ENCODE results near the gene PTPN4.

The PTPN4 gene

DNA sequence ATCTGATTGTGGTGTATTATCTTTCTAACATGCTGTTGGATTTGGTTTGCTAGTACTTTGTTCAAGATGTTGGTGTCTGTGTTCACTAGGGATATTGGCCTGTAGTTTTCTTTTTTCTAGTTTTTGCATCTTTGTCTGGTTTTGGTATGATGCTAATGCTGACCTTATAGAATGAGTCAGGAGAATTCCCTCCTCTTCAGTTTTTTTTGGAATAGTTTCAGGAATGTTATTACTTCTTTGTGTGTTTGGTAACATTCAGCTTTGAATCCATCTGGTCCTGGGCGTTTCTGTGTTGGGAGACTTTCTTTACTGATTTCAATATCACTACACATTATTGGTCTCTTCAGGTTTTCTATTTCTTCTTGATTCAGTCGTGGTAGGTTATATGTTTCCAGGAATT lies 129.0 kb downstream of the PTPN4 start:
- no peak overlapping the region for H3K27ac ChIP-seq (replicated peaks)
- TF ChIP-seq, protein P1, sequence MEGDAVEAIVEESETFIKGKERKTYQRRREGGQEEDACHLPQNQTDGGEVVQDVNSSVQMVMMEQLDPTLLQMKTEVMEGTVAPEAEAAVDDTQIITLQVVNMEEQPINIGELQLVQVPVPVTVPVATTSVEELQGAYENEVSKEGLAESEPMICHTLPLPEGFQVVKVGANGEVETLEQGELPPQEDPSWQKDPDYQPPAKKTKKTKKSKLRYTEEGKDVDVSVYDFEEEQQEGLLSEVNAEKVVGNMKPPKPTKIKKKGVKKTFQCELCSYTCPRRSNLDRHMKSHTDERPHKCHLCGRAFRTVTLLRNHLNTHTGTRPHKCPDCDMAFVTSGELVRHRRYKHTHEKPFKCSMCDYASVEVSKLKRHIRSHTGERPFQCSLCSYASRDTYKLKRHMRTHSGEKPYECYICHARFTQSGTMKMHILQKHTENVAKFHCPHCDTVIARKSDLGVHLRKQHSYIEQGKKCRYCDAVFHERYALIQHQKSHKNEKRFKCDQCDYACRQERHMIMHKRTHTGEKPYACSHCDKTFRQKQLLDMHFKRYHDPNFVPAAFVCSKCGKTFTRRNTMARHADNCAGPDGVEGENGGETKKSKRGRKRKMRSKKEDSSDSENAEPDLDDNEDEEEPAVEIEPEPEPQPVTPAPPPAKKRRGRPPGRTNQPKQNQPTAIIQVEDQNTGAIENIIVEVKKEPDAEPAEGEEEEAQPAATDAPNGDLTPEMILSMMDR (IDR thresholded peaks at IDR 0.05; ENCODE audit: insufficient read depth, low read length): no peak
- TF ChIP-seq POLR2AphosphoS5 (IDR thresholded peaks at IDR 0.05; ENCODE audit: low read depth): no peak
- no peak for TF ChIP-seq SPI1 (IDR thresholded peaks at IDR 0.05; ENCODE audit: borderline replicate concordance, low read depth)
- no peak for TF ChIP-seq REST (IDR thresholded peaks at IDR 0.05; ENCODE audit: insufficient replicate concordance, low read depth)
- TF ChIP-seq GABPA (IDR thresholded peaks at IDR 0.05; ENCODE audit: low read depth): no peak
- H3K4me3 ChIP-seq (replicated peaks; ENCODE audit: insufficient read depth, low read length): no peak overlapping the region
- no peaks in the 10 kb centered on the region for H3K27me3 ChIP-seq (ENCODE audit: insufficient read depth, poor library complexity, severe bottlenecking)
- no peak for DNase-seq (ENCODE audit: low read depth in 1 of 2, low spot score in 1 of 2)

GRCh38 chr2:119897736-119898395 lies 138.1 kb downstream of the PTPN4 start:
- TF ChIP-seq REST (IDR thresholded peaks at IDR 0.05; ENCODE audit: insufficient replicate concordance, low read depth): no peak
- TF ChIP-seq, protein P1 (IDR thresholded peaks at IDR 0.05; ENCODE audit: insufficient read depth, low read length): no peak
- no peak for TF ChIP-seq POLR2AphosphoS5 (IDR thresholded peaks at IDR 0.05; ENCODE audit: low read depth)
- TF ChIP-seq GABPA (IDR thresholded peaks at IDR 0.05; ENCODE audit: low read depth): no peak
- no peak for TF ChIP-seq SPI1 (IDR thresholded peaks at IDR 0.05; ENCODE audit: borderline replicate concordance, low read depth)
- DNase-seq (ENCODE audit: low read depth in 1 of 2, low spot score in 1 of 2): no peak
- Histone ChIP-seq H3K27ac (replicated peaks) (no peak overlapping the region), H3K27me3 (ENCODE audit: insufficient read depth, poor library complexity, severe bottlenecking) (no peaks in the 10 kb centered on the region), H3K4me3 (replicated peaks; ENCODE audit: insufficient read depth, low read length) (no peak overlapping the region)

GRCh38 chr2:119901013-119901412 lies 141.3 kb downstream of the PTPN4 start:
- no peak for DNase-seq (ENCODE audit: low read depth in 1 of 2, low spot score in 1 of 2)
- TF ChIP-seq SPI1 (IDR thresholded peaks at IDR 0.05; ENCODE audit: borderline replicate concordance, low read depth) (no peak), POLR2AphosphoS5 (IDR thresholded peaks at IDR 0.05; ENCODE audit: low read depth) (no peak), GABPA (IDR thresholded peaks at IDR 0.05; ENCODE audit: low read depth) (no peak)
- TF ChIP-seq, protein P1 (IDR thresholded peaks at IDR 0.05; ENCODE audit: insufficient read depth, low read length): no peak
- no peaks in the 10 kb centered on the region for H3K27me3 ChIP-seq (ENCODE audit: insufficient read depth, poor library complexity, severe bottlenecking)
- H3K4me3 ChIP-seq (replicated peaks; ENCODE audit: insufficient read depth, low read length): no peak overlapping the region
- no peak overlapping the region for H3K27ac ChIP-seq (replicated peaks)

- DNase-seq (ENCODE audit: low read depth in 1 of 2, low spot score in 1 of 2): no peak
- TF ChIP-seq POLR2AphosphoS5 (IDR thresholded peaks at IDR 0.05; ENCODE audit: low read depth): no peak
- TF ChIP-seq SPI1 (IDR thresholded peaks at IDR 0.05; ENCODE audit: borderline replicate concordance, low read depth): no peak
- TF ChIP-seq, protein P1 (IDR thresholded peaks at IDR 0.05; ENCODE audit: insufficient read depth, low read length): no peak
- no peak for TF ChIP-seq REST (IDR thresholded peaks at IDR 0.05; ENCODE audit: insufficient replicate concordance, low read depth)
- no peak for TF ChIP-seq GABPA (IDR thresholded peaks at IDR 0.05; ENCODE audit: low read depth)
- Histone ChIP-seq H3K4me3 (replicated peaks; ENCODE audit: insufficient read depth, low read length) (no peak overlapping the region), H3K27ac (replicated peaks) (no peak overlapping the region), H3K27me3 (ENCODE audit: insufficient read depth, poor library complexity, severe bottlenecking) (no peaks in the 10 kb centered on the region)
These were observed 150.8 kb downstream of the PTPN4 start for GRCh38 chr2:119910566-119910965.
